Breast epithelium (tissue), 4 donors: Measurements from ENCODE around the gene CRYAB. TPM values are rescaled to one million over a fixed set of nuclear protein-coding genes. Genes with fewer than 3 reads are reported as not detected.

Source experiments
- DNase-seq, 2 donors: peaks; one replicate each; pipeline ENCODE4 v3.0.0-alpha.2; 2019; ENCODE audit warnings: low spot score in 2 of 2
- H3K27ac ChIP-seq, 2 donors: fragments of 200-600 bp; sonication (generic) in 1 of 2; one replicate each; pipeline ENCODE4 v1.5.1; 2016 to 2019; ENCODE audit warnings: mild to moderate bottlenecking in 1 of 2
- H3K27me3 ChIP-seq, 2 donors: fragments of 200-600 bp; sonication (generic) in 1 of 2; one replicate each; pipeline versions ENCODE4 v1.5.1 to v1.6.0; 2017 to 2019; ENCODE audit warnings: control low read depth in 1 of 2, mild to moderate bottlenecking in 1 of 2
- H3K36me3 ChIP-seq: fragments of 200-600 bp; one replicate; pipeline ENCODE4 v1.5.1; 2019
- H3K4me1 ChIP-seq, 2 donors: fragments of 200-600 bp; sonication (generic); one replicate each; pipeline ENCODE4 v1.5.1; 2016 to 2019; ENCODE audit warnings: control low read depth in 1 of 2
- H3K4me3 ChIP-seq, 3 donors: fragments of 200-600 bp; sonication (generic); 1 replicate in 2 of 3; 2 replicates in 1 of 3; pipeline ENCODE4 v1.5.1; 2016 to 2019; ENCODE audit warnings: mild to moderate bottlenecking in 3 of 3, moderate library complexity in 2 of 3
- H3K9me3 ChIP-seq, 2 donors: fragments of 200-600 bp; sonication (generic) in 1 of 2; one replicate each; pipeline ENCODE4 v1.5.1; 2016 to 2019; ENCODE audit warnings: control low read depth in 1 of 2
- POLR2A ChIP-seq: fragments of 450-650 bp; IDR thresholded peaks from one replicate; pipeline ENCODE4 v1.6.1; 2016; ENCODE audit warnings: antibody characterized with exemption, mild to moderate bottlenecking, moderate library complexity
- POLR2AphosphoS5 ChIP-seq, 3 donors: sonication (generic); formaldehyde crosslinking; IDR thresholded peaks; one replicate each; pipeline ENCODE4 v1.6.1; 2017; ENCODE audit warnings: antibody characterized with exemption in 3 of 3
- intact Hi-C: fragments of 100-400 bp; cut with DNase I; formaldehyde crosslinking; loops from one replicate; pipeline ENCODE4 v1.15.1; 2023; ENCODE audit warnings: low total_unique reads
- total RNA-seq, 3 donors: library from RNA; depleted of rRNA; stranded (reverse); fragments of >200 nt; gene quantifications; one replicate each; pipeline ENCODE4 v1.1.0, GENCODE V29; 2016
- TF ChIP-seq, protein P1 (sequence below), 3 donors: fragments of 450-650 bp; IDR thresholded peaks; one replicate each; pipeline ENCODE4 v1.5.1; 2016 to 2017; ENCODE audit warnings: antibody characterized with exemption in 3 of 3, mild to moderate bottlenecking in 3 of 3, moderate library complexity in 3 of 3

CRYAB gene
- total RNA-seq, 3 donors from 2014 or later: 132 to 299 (median 271) TPM

DNA sequence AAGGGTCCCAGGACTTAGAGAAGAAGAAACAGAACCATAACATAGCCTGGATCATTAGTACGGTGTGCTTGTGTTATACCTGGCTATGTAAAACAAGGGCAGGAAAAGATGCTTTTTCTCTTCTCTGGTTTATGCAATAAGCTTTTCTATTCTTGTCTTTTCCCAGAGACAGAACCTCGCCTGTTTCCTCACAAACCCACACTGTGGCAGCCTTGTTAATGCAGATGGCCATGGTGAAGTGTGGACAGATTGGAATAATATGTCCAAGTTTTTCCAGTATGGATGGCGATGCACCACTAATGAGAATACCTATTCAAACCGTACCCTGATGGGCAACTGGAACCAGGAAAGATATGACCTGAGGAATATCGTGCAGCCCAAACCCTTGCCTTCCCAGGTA, 29.4 kb downstream of the CRYAB start:
- Histone ChIP-seq H3K4me1 (no peaks in the 10 kb centered on the region), H3K27me3 (no peaks in the 10 kb centered on the region), H3K4me3 (no peak overlapping the region), H3K36me3 (no peaks in the 10 kb centered on the region), H3K27ac (no peak overlapping the region), H3K9me3 (no peaks in the 10 kb centered on the region)
- DNase-seq: no peak
- intact Hi-C loops: no loop called here
- no peak for TF ChIP-seq POLR2AphosphoS5 (IDR thresholded peaks at IDR 0.05)

DNA sequence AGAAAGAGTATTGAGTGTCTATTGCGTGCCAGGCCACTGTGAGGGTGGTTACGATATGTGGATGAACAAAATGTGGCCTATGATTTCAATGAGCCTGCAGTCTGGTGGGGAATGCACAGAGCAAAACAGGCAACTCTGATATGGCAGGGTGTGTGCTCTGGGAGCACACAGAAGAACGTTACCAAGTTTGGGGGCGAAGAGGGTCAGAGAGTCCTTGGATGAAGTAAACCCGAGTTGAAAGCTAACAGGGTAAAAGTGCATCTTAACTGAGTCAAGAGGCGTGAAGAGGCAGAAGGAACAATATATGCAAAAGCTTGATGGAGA, 32.0 kb downstream of the CRYAB start:
- intact Hi-C loops: no loop called here
- Histone ChIP-seq H3K27me3 (no peaks in the 10 kb centered on the region), H3K36me3 (no peaks in the 10 kb centered on the region), H3K4me1 (no peaks in the 10 kb centered on the region), H3K9me3 (no peaks in the 10 kb centered on the region), H3K4me3 (peak overlapping the region; percentile 67 to 85 (median 69)), H3K27ac (peak overlapping the region; percentile 95 to 99)
- DNase-seq: no peak
- no peak for TF ChIP-seq POLR2AphosphoS5 (IDR thresholded peaks at IDR 0.05)

DNA sequence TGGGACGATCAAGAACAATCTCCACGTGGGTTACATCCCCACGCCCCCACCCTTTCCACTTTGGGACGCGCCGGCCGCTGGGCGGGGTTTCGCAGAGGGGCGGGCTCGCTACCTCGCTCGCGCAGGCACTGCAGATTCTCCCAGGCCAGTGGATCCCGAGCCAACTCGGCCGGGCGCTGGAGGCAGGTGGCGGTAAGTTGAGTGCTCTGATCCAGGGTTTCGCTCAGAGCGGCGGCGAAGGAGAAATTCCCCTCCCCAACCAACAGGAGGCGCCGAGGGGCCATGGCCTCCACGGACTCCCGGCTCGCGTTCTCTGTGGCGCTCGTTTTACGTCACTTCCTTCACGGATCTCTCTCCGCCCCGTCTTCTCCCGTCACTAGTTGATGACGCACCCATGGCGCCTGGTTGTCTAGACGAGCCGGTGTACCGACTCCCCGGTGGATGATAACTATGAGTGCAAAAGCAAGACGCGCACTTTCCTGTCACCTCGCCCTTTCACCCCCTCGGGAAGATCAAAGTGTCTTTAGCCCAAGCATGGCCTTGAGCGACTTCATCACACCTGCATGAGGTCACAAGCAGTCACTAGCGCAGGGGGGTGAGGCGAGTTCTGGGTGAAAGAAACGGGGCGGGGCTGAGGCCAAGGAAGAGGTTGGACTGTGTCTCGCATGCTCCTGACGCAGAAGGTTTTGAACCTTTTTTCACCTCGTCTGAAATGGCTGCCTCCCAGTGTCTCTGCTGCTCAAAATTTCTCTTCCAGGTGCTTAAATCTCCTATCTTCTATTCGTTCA, 32.5 kb downstream of the CRYAB start, which contains the start of the genes CFAP68 and FDXACB1:
CFAP68 (plus strand) TSS at position 693 of the 788 bp plus-strand sequence; CDS start at position 713, 20 bp downstream.
FDXACB1 (minus strand) TSS at position 317 of the 788 bp plus-strand sequence; CDS start at position 284, 33 bp downstream.
- intact Hi-C loops: no loop called here
- H3K4me1 ChIP-seq: no peaks in the 10 kb centered on the region
- H3K27ac ChIP-seq: peak within 1 kb of the TSS; percentile 95 to 99
- H3K27me3 ChIP-seq: no peaks in the 10 kb centered on the region
- H3K4me3 ChIP-seq: peak within 1 kb of the TSS; percentile 67 to 85 (median 69)
- peak; percentile 34 for TF ChIP-seq POLR2A
- TF ChIP-seq, protein P1, sequence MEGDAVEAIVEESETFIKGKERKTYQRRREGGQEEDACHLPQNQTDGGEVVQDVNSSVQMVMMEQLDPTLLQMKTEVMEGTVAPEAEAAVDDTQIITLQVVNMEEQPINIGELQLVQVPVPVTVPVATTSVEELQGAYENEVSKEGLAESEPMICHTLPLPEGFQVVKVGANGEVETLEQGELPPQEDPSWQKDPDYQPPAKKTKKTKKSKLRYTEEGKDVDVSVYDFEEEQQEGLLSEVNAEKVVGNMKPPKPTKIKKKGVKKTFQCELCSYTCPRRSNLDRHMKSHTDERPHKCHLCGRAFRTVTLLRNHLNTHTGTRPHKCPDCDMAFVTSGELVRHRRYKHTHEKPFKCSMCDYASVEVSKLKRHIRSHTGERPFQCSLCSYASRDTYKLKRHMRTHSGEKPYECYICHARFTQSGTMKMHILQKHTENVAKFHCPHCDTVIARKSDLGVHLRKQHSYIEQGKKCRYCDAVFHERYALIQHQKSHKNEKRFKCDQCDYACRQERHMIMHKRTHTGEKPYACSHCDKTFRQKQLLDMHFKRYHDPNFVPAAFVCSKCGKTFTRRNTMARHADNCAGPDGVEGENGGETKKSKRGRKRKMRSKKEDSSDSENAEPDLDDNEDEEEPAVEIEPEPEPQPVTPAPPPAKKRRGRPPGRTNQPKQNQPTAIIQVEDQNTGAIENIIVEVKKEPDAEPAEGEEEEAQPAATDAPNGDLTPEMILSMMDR (IDR thresholded peaks at IDR 0.05): peak; percentile 97 to 99 (median 99)
- peak; percentile 95 to 98 (median 98) for TF ChIP-seq POLR2AphosphoS5 (IDR thresholded peaks at IDR 0.05)
- no peaks in the 10 kb centered on the region for H3K36me3 ChIP-seq
- no peaks in the 10 kb centered on the region for H3K9me3 ChIP-seq
- DNase-seq: peak; percentile 94 to 97

DNA sequence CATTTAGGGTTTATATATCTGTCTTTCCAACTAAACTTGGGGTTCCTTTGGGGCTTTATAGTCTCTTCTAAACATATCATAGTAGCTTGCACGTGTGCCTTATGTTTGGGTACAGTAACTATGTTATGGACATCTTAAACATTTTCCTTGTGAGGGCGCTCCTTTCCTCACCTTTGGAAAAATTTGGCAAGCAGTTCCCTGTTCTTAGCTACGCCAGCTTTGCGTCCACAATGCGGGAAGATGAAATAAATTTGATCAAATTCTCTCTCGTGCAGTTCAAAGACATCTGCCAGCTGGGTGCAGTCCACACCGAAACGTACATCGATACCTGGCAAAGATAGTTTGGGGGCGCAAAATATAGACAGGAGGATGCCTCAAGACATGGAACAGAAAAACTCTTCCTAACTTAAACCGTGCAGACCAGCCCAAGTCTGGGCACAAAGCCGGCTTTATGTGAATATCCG, 33.2 kb downstream of the CRYAB start:
- no peak for DNase-seq
- no peak for TF ChIP-seq POLR2AphosphoS5 (IDR thresholded peaks at IDR 0.05)
- TF ChIP-seq POLR2A: no peak
- TF ChIP-seq, protein P1 (IDR thresholded peaks at IDR 0.05): no peak
- H3K4me3 ChIP-seq: peak overlapping the region; percentile 67 to 85 (median 69)
- H3K27ac ChIP-seq: peak overlapping the region; percentile 95 to 99
- H3K36me3 ChIP-seq: no peaks in the 10 kb centered on the region
- no peaks in the 10 kb centered on the region for H3K9me3 ChIP-seq
- no peaks in the 10 kb centered on the region for H3K27me3 ChIP-seq
- intact Hi-C loops: no loop called here
- no peaks in the 10 kb centered on the region for H3K4me1 ChIP-seq

DNA sequence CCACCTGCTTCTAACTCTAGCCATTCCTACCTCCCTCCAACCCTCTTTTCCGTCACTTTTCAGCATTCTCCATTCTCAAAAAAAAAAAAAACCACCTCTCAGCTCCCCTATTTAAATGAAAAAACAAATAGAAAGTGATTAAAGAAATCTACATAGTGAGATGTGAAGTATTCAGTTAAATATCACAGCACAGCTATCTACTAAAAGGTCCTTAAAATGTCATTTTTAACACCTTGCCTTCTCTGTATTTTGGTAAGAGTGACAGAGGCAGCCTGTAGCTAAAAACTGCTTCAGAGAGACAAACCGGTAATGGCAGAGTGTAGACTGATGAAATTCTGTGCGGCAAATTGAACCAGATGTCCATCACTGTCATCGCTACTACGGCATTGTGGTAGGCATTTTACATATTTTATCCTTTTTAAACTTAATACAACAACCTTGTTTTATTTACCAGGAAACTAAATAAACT, 39.8 kb downstream of the CRYAB start:
- no peak for TF ChIP-seq POLR2A
- TF ChIP-seq POLR2AphosphoS5 (IDR thresholded peaks at IDR 0.05): no peak
- TF ChIP-seq, protein P1 (IDR thresholded peaks at IDR 0.05): no peak
- intact Hi-C loops: no loop called here

More for the DNA sequence above, 39.8 kb downstream of the CRYAB start:
- Histone ChIP-seq H3K27me3 (no peaks in the 10 kb centered on the region), H3K4me1 (peaks cover 0 to 7% of the 10 kb centered on the region in 2 donors), H3K27ac (peak overlapping the region; percentile 92 to 95), H3K4me3 (peak overlapping the region; percentile 95 to 97 (median 97)), H3K36me3 (no peaks in the 10 kb centered on the region), H3K9me3 (no peaks in the 10 kb centered on the region)
- no peak for DNase-seq
